Hepatocyte (in vitro differentiated cells): ENCODE data around the gene EID2.

Experiments
- EZH2phosphoT487 ChIP-seq: fragments of 200-600 bp; sonication (generic); IDR thresholded peaks from one replicate; pipeline ENCODE4 v1.6.1; 2018; ENCODE audit warnings: antibody characterized with exemption, mild to moderate bottlenecking, low read depth, moderate library complexity; ENCODE audit not compliant: unreplicated experiment, severe bottlenecking
- TF ChIP-seq, protein P1 (sequence below): fragments of 200-600 bp; sonication (generic); IDR thresholded peaks from 2 replicates; pipeline ENCODE4 v1.5.1; 2016; ENCODE audit warnings: antibody characterized with exemption, mild to moderate bottlenecking; ENCODE audit not compliant: poor library complexity

DNA sequence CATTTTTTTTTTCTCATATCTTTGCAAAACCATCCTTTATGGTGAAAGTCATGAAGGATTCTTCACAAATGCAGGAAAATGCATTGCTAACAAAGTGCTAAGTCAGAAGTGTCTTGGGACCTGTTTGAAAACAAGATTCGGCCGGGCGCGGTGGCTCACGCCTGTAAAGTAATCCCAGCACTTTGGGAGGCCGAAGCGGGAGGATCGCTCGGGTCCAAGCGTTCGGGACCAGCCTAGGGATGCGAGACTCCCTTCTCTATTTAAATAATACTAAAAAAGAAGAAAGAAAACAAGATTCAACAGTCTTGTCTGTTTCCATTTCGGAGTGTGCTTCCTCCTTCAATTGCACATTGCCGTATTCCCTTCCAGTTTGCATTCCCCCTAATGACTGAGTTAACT lies 8.1 kb downstream of the EID2 start:
- no peak for TF ChIP-seq EZH2phosphoT487
- TF ChIP-seq, protein P1, sequence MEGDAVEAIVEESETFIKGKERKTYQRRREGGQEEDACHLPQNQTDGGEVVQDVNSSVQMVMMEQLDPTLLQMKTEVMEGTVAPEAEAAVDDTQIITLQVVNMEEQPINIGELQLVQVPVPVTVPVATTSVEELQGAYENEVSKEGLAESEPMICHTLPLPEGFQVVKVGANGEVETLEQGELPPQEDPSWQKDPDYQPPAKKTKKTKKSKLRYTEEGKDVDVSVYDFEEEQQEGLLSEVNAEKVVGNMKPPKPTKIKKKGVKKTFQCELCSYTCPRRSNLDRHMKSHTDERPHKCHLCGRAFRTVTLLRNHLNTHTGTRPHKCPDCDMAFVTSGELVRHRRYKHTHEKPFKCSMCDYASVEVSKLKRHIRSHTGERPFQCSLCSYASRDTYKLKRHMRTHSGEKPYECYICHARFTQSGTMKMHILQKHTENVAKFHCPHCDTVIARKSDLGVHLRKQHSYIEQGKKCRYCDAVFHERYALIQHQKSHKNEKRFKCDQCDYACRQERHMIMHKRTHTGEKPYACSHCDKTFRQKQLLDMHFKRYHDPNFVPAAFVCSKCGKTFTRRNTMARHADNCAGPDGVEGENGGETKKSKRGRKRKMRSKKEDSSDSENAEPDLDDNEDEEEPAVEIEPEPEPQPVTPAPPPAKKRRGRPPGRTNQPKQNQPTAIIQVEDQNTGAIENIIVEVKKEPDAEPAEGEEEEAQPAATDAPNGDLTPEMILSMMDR = no peak
